HepG2 (cell line): ENCODE data around the gene XXYLT1. TPM values are rescaled to one million over a fixed set of nuclear protein-coding genes. Genes with fewer than 3 reads are reported as not detected.

ENCODE experiments used
- AHR ChIP-seq: IDR thresholded peaks from 2 replicates; pipeline ENCODE4 v1.6.1; 2018; ENCODE audit warnings: missing genetic modification reagents, missing compliant biosample characterization
- ATF3 ChIP-seq: sonication (generic); formaldehyde crosslinking; IDR thresholded peaks from 2 replicates; pipeline ENCODE4 v1.4.0; 2020; ENCODE audit warnings: missing genetic modification reagents
- GATAD1 ChIP-seq: IDR thresholded peaks from 2 replicates; pipeline ENCODE4 v1.6.1; 2016; ENCODE audit warnings: missing genetic modification reagents, missing compliant biosample characterization
- GFI1 ChIP-seq: sonication (generic); formaldehyde crosslinking; IDR thresholded peaks from 2 replicates; pipeline ENCODE4 v1.5.0; 2020; ENCODE audit warnings: missing genetic modification reagents, mild to moderate bottlenecking, borderline replicate concordance
- HDAC6 ChIP-seq: fragments of 200-600 bp; sonication (generic); IDR thresholded peaks from 2 replicates; pipeline ENCODE4 v1.7.0; 2017; ENCODE audit warnings: mild to moderate bottlenecking, antibody characterized with exemption, low read length, low read depth
- HOXA5 ChIP-seq: sonication (generic); formaldehyde crosslinking; IDR thresholded peaks from 2 replicates; pipeline ENCODE4 v1.4.0; 2020; ENCODE audit warnings: missing genetic modification reagents
- JDP2 ChIP-seq: sonication (generic); formaldehyde crosslinking; IDR thresholded peaks from 2 replicates; pipeline ENCODE4 v1.8.1; 2022; ENCODE audit warnings: missing genetic modification reagents, borderline replicate concordance
- MAFF ChIP-seq: IDR thresholded peaks from 2 replicates; pipeline ENCODE4 v1.6.1; 2011; ENCODE audit warnings: low read depth, low read length, improper control_type of control experiment
- MAZ ChIP-seq, 2 experiments: sonication (generic) in 1 of 2; formaldehyde crosslinking in 1 of 2; IDR thresholded peaks; 2 replicates each; pipeline versions ENCODE4 v1.5.0 to v1.6.1; 2012 to 2020; ENCODE audit warnings: low read depth in 2 of 2, mild to moderate bottlenecking in 2 of 2, borderline replicate concordance in 1 of 2, improper control_type of control experiment in 1 of 2, low read length in 1 of 2, missing genetic modification reagents in 1 of 2, moderate library complexity in 1 of 2
- MLLT10 ChIP-seq: sonication (generic); formaldehyde crosslinking; IDR thresholded peaks from 2 replicates; pipeline ENCODE4 v1.4.0; 2020; ENCODE audit warnings: missing genetic modification reagents
- NONO ChIP-seq, 2 experiments: fragments of 450-650 bp in 1 of 2; sonication (generic) in 1 of 2; formaldehyde crosslinking in 1 of 2; IDR thresholded peaks in 1 of 2; conservative IDR thresholded peaks in 1 of 2; 2 replicates each; pipeline versions ENCODE4 v1.6.1 to v1.8.0; 2017 to 2022; ENCODE audit warnings: mild to moderate bottlenecking in 1 of 2, missing genetic modification reagents in 1 of 2, moderate library complexity in 1 of 2
- PAF1 ChIP-seq: IDR thresholded peaks from 2 replicates; pipeline ENCODE4 v1.6.1; 2016; ENCODE audit warnings: missing genetic modification reagents, missing compliant biosample characterization
- RARA ChIP-seq: IDR thresholded peaks from 2 replicates; pipeline ENCODE4 v1.6.1; 2016; ENCODE audit warnings: missing genetic modification reagents, missing compliant biosample characterization
- RFX1 ChIP-seq: fragments of 450-650 bp; IDR thresholded peaks from 2 replicates; pipeline ENCODE4 v1.6.1; 2017
- TAF15 ChIP-seq: fragments of 200-400 bp; formaldehyde crosslinking; IDR thresholded peaks from one replicate; pipeline ENCODE4 v1.6.1; 2018; ENCODE audit warnings: mild to moderate bottlenecking, low read depth, low read length; ENCODE audit not compliant: poor library complexity, severe bottlenecking
- TEAD2 ChIP-seq: sonication (generic); formaldehyde crosslinking; IDR thresholded peaks from 2 replicates; pipeline ENCODE4 v1.9.0; 2021; ENCODE audit warnings: missing genetic modification reagents
- ZNF276 ChIP-seq: sonication (generic); formaldehyde crosslinking; IDR thresholded peaks from 2 replicates; pipeline ENCODE4 v1.4.0; 2020; ENCODE audit warnings: mild to moderate bottlenecking, low read depth, missing genetic modification reagents
- ZNF556 ChIP-seq: sonication (generic); formaldehyde crosslinking; IDR thresholded peaks from 2 replicates; pipeline ENCODE4 v1.4.0; 2020; ENCODE audit warnings: mild to moderate bottlenecking, missing genetic modification reagents, borderline replicate concordance
- ZNF724P ChIP-seq: sonication (generic); formaldehyde crosslinking; IDR thresholded peaks from 2 replicates; pipeline ENCODE4 v1.8.0; 2022; ENCODE audit warnings: missing genetic modification reagents, borderline replicate concordance
- polyA plus RNA-seq, 8 experiments: library from polyadenylated mRNA; depleted of rRNA in 3 of 8; stranded (reverse) in 7 of 8; unstranded in 1 of 8; fragments of >200 nt; fragmentation: Illumina TruSeq in 4 of 8; extraction: Trizol in 4 of 8; gene quantifications; 2 replicates each; pipeline versions ENCODE4 v1.2.1 to v1.2.3, GENCODE V29; 2011 to 2016; ENCODE audit warnings: low read depth in 4 of 8, missing spikeins in 1 of 8, mixed read lengths in 1 of 8; ENCODE audit not compliant: insufficient read depth in 1 of 8
- total RNA-seq, 5 experiments: library from RNA; depleted of rRNA; stranded (reverse); fragments of >200 nt; fragmentation: Illumina TruSeq; extraction: Trizol; gene quantifications; 2 replicates each; pipeline ENCODE4 v1.2.3, GENCODE V29; 2016; ENCODE audit warnings: low read depth in 1 of 5
- TF ChIP-seq, protein P1 (sequence below): sonication (generic); formaldehyde crosslinking; conservative IDR thresholded peaks from 2 replicates; pipeline ENCODE4 v1.4.0; 2020; ENCODE audit warnings: missing genetic modification reagents
- TF ChIP-seq, protein P2 (sequence below): fragments of 450-650 bp; IDR thresholded peaks from 2 replicates; pipeline ENCODE4 v1.6.1; 2017
- TF ChIP-seq, protein P3 (sequence below): sonication (generic); formaldehyde crosslinking; IDR thresholded peaks from 2 replicates; pipeline ENCODE4 v1.8.1; 2022; ENCODE audit warnings: low read depth, mild to moderate bottlenecking, missing genetic modification reagents

Gene XXYLT1
- total and polyA plus RNA-seq, 2 of the 13 experiments (the other 11 are each of a cell fraction or from before 2014, with no cell fraction given), result 17.7 to 19.0 TPM

GRCh38 chr3:195271410-195272243 lies 668 bp upstream of the XXYLT1 start (continued):
- no peak for TF ChIP-seq JDP2 (CRISPR knock-in tag)
- TF ChIP-seq ZNF556 (CRISPR knock-in tag), result no peak
- no peak; the same call in 1 of the 2 replicates for TF ChIP-seq PAF1 (CRISPR knock-in tag)
- TF ChIP-seq ATF3, result no peak; the same call in 1 of the 2 replicates
- TF ChIP-seq GATAD1, result peak; percentile 79
- no peak for TF ChIP-seq TAF15
- TF ChIP-seq, protein P1, sequence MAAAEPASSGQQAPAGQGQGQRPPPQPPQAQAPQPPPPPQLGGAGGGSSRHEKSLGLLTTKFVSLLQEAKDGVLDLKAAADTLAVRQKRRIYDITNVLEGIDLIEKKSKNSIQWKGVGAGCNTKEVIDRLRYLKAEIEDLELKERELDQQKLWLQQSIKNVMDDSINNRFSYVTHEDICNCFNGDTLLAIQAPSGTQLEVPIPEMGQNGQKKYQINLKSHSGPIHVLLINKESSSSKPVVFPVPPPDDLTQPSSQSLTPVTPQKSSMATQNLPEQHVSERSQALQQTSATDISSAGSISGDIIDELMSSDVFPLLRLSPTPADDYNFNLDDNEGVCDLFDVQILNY (CRISPR knock-in tag), result peak; percentile 51; the same call in 1 of the 2 replicates
- TF ChIP-seq RARA, result no peak
- no peak for TF ChIP-seq MLLT10 (CRISPR knock-in tag)
- TF ChIP-seq ZNF724P (CRISPR knock-in tag), result no peak
- peak; percentile 70 for TF ChIP-seq MAZ (IDR thresholded peaks at IDR 0.05; ENCODE audit: borderline replicate concordance, low read depth, low read length)
- peak; percentile 54 for TF ChIP-seq MAZ (CRISPR knock-in tag; IDR thresholded peaks at IDR 0.05; ENCODE audit: low read depth)
- TF ChIP-seq, protein P2, sequence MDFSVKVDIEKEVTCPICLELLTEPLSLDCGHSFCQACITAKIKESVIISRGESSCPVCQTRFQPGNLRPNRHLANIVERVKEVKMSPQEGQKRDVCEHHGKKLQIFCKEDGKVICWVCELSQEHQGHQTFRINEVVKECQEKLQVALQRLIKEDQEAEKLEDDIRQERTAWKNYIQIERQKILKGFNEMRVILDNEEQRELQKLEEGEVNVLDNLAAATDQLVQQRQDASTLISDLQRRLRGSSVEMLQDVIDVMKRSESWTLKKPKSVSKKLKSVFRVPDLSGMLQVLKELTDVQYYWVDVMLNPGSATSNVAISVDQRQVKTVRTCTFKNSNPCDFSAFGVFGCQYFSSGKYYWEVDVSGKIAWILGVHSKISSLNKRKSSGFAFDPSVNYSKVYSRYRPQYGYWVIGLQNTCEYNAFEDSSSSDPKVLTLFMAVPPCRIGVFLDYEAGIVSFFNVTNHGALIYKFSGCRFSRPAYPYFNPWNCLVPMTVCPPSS, result no peak
- TF ChIP-seq HOXA5 (CRISPR knock-in tag), result peak; percentile 90
- TF ChIP-seq, protein P3, sequence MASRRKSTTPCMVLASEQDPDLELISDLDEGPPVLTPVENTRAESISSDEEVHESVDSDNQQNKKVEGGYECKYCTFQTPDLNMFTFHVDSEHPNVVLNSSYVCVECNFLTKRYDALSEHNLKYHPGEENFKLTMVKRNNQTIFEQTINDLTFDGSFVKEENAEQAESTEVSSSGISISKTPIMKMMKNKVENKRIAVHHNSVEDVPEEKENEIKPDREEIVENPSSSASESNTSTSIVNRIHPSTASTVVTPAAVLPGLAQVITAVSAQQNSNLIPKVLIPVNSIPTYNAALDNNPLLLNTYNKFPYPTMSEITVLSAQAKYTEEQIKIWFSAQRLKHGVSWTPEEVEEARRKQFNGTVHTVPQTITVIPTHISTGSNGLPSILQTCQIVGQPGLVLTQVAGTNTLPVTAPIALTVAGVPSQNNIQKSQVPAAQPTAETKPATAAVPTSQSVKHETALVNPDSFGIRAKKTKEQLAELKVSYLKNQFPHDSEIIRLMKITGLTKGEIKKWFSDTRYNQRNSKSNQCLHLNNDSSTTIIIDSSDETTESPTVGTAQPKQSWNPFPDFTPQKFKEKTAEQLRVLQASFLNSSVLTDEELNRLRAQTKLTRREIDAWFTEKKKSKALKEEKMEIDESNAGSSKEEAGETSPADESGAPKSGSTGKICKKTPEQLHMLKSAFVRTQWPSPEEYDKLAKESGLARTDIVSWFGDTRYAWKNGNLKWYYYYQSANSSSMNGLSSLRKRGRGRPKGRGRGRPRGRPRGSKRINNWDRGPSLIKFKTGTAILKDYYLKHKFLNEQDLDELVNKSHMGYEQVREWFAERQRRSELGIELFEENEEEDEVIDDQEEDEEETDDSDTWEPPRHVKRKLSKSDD (CRISPR knock-in tag), result no peak
- TF ChIP-seq NONO (IDR thresholded peaks at IDR 0.05), result no peak
- no peak for TF ChIP-seq NONO (CRISPR knock-in tag; conservative IDR thresholded peaks at IDR 0.05)
- TF ChIP-seq AHR (CRISPR knock-in tag), result 0 out of 2 replicates have a peak, but pooled peaks have one; percentile 69
- TF ChIP-seq ZNF276 (CRISPR knock-in tag), result no peak
- no peak for TF ChIP-seq MAFF
- TF ChIP-seq TEAD2 (CRISPR knock-in tag), result no peak
- TF ChIP-seq HDAC6, result no peak
- TF ChIP-seq GFI1 (CRISPR knock-in tag), result 0 out of 2 replicates have a peak, but pooled peaks have one; percentile 50
- no peak for TF ChIP-seq RFX1
